SK-N-SH treated with all-trans-retinoic acid at 6 μM for 48 hours (cell line): ENCODE data around the gene TMEM53.

Source experiments
- CSDC2 ChIP-seq: fragments of 250-450 bp; sonication (Bioruptor Pico); IDR thresholded peaks from 2 replicates; pipeline ENCODE4 v1.5.0; 2020; ENCODE audit warnings: mild to moderate bottlenecking, moderate library complexity
- ESRRG ChIP-seq: fragments of 250-450 bp; sonication (Bioruptor Pico); IDR thresholded peaks from 2 replicates; pipeline ENCODE4 v1.6.1; 2021; ENCODE audit warnings: mild to moderate bottlenecking
- OSR1 ChIP-seq: fragments of 250-450 bp; sonication (Bioruptor Pico); IDR thresholded peaks from 2 replicates; pipeline ENCODE4 v1.8.0; 2022; ENCODE audit warnings: moderate library complexity, mild to moderate bottlenecking, inconsistent platforms
- PPARA ChIP-seq: fragments of 250-450 bp; sonication (Bioruptor Pico); IDR thresholded peaks from 2 replicates; pipeline ENCODE4 v1.5.0; 2020; ENCODE audit warnings: mild to moderate bottlenecking, borderline replicate concordance
- RARB ChIP-seq: fragments of 250-450 bp; sonication (Bioruptor Pico); IDR thresholded peaks from 2 replicates; pipeline ENCODE4 v1.8.0; 2021; ENCODE audit warnings: mild to moderate bottlenecking, moderate library complexity
- TSHZ2 ChIP-seq: fragments of 250-450 bp; sonication (Bioruptor Pico); IDR thresholded peaks from 2 replicates; pipeline ENCODE4 v1.5.0; 2020; ENCODE audit warnings: mild to moderate bottlenecking, moderate library complexity
- ZC3H10 ChIP-seq: fragments of 250-450 bp; sonication (Bioruptor Pico); IDR thresholded peaks from 2 replicates; pipeline ENCODE4 v1.5.1; 2021; ENCODE audit warnings: mild to moderate bottlenecking, moderate library complexity
- ZFP3 ChIP-seq: fragments of 250-450 bp; sonication (Bioruptor Pico); IDR thresholded peaks from 2 replicates; pipeline ENCODE4 v1.5.0; 2020; ENCODE audit warnings: mild to moderate bottlenecking, moderate library complexity
- ZFP30 ChIP-seq: fragments of 450-650 bp; formaldehyde crosslinking; IDR thresholded peaks from 2 replicates; pipeline ENCODE4 v1.5.0; 2022; ENCODE audit warnings: mild to moderate bottlenecking, moderate library complexity
- TF ChIP-seq, protein P1 (sequence below): fragments of 250-450 bp; sonication (Bioruptor Pico); IDR thresholded peaks from 2 replicates; pipeline ENCODE4 v1.8.0; 2020; ENCODE audit warnings: mild to moderate bottlenecking, moderate library complexity, borderline replicate concordance
- TF ChIP-seq, protein P2 (sequence below): fragments of 250-450 bp; sonication (Bioruptor Pico); IDR thresholded peaks from 2 replicates; pipeline ENCODE4 v1.8.0; 2021; ENCODE audit warnings: low read depth, mild to moderate bottlenecking, moderate library complexity, borderline replicate concordance
- TF ChIP-seq, protein P3 (sequence below): fragments of 250-450 bp; sonication (Bioruptor Pico); IDR thresholded peaks from 2 replicates; pipeline ENCODE4 v1.5.1; 2021; ENCODE audit warnings: mild to moderate bottlenecking, moderate library complexity

DNA sequence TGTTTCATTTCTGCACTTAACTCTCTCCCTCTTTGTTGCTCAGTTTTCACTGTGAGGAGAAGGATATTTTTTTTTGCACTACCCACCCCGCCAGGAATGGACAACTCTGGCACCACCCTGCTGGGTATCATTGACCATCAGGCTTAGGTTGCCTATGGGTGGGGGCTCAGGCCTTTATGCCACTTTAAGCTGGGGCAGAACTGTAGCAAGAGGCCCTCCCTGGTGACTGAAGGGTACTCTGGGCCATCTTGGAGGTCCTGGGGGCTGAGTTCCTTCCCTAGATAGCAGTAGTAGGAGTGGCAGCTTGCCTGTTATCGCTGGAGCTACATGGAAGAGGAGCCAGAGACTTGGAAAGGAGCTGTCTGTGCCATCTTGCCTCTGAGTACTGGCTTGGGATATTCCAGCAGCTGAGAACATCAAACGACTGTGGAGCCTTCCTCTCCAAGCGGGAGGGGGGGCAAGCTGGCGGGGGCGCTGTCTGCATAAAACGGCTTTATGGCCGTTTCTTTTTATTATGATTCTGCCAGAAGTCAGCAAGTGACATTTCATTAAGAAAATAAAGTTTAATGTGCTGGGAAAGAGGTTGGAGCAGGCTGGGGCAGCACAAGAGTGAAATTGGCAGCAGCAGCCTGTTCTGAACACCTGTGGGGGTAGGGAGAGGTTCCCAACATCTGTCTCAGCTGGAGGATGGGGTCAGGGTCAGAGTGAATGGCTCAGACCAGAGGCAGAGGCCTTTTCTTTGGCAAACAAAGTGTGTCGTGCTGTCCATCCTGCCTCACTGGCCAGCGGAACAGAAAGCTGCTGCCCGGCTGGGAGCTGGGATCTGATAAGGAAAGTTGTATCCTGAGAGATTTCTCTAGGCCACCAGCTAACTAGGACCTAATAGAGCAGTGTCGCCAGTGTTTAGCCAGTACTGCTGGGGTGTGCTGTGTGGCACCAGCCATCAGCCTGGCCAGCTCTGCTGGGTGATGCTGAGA, 32.9 kb downstream of the TMEM53 start:
- no peak for TF ChIP-seq CSDC2 (CRISPR knock-in tag)
- TF ChIP-seq, protein P1, sequence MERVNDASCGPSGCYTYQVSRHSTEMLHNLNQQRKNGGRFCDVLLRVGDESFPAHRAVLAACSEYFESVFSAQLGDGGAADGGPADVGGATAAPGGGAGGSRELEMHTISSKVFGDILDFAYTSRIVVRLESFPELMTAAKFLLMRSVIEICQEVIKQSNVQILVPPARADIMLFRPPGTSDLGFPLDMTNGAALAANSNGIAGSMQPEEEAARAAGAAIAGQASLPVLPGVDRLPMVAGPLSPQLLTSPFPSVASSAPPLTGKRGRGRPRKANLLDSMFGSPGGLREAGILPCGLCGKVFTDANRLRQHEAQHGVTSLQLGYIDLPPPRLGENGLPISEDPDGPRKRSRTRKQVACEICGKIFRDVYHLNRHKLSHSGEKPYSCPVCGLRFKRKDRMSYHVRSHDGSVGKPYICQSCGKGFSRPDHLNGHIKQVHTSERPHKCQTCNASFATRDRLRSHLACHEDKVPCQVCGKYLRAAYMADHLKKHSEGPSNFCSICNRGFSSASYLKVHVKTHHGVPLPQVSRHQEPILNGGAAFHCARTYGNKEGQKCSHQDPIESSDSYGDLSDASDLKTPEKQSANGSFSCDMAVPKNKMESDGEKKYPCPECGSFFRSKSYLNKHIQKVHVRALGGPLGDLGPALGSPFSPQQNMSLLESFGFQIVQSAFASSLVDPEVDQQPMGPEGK, result no peak
- no peak for TF ChIP-seq ZFP30 (CRISPR knock-in tag)
- TF ChIP-seq ZFP3 (CRISPR knock-in tag), result no peak
- no peak for TF ChIP-seq TSHZ2 (CRISPR knock-in tag)
- TF ChIP-seq ESRRG (CRISPR knock-in tag), result no peak
- TF ChIP-seq, protein P2, sequence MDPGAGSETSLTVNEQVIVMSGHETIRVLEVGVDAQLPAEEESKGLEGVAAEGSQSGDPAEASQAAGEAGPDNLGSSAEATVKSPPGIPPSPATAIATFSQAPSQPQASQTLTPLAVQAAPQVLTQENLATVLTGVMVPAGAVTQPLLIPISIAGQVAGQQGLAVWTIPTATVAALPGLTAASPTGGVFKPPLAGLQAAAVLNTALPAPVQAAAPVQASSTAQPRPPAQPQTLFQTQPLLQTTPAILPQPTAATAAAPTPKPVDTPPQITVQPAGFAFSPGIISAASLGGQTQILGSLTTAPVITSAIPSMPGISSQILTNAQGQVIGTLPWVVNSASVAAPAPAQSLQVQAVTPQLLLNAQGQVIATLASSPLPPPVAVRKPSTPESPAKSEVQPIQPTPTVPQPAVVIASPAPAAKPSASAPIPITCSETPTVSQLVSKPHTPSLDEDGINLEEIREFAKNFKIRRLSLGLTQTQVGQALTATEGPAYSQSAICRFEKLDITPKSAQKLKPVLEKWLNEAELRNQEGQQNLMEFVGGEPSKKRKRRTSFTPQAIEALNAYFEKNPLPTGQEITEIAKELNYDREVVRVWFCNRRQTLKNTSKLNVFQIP (CRISPR knock-in tag), result no peak
- TF ChIP-seq PPARA (CRISPR knock-in tag), result no peak
- no peak for TF ChIP-seq RARB (CRISPR knock-in tag)
- no peak for TF ChIP-seq OSR1
- TF ChIP-seq, protein P3, sequence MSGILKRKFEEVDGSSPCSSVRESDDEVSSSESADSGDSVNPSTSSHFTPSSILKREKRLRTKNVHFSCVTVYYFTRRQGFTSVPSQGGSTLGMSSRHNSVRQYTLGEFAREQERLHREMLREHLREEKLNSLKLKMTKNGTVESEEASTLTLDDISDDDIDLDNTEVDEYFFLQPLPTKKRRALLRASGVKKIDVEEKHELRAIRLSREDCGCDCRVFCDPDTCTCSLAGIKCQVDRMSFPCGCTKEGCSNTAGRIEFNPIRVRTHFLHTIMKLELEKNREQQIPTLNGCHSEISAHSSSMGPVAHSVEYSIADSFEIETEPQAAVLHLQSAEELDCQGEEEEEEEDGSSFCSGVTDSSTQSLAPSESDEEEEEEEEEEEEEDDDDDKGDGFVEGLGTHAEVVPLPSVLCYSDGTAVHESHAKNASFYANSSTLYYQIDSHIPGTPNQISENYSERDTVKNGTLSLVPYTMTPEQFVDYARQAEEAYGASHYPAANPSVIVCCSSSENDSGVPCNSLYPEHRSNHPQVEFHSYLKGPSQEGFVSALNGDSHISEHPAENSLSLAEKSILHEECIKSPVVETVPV, result no peak
- TF ChIP-seq ZC3H10 (CRISPR knock-in tag), result no peak
